NCI-H524 (cell line): ENCODE data around the gene PAF1.

Experiments used
- DNase-seq, 2 experiments: peaks; one replicate each; lab custom pipeline; 2025; lab: John Stamatoyannopoulos, UW

Gene PAF1

DNA sequence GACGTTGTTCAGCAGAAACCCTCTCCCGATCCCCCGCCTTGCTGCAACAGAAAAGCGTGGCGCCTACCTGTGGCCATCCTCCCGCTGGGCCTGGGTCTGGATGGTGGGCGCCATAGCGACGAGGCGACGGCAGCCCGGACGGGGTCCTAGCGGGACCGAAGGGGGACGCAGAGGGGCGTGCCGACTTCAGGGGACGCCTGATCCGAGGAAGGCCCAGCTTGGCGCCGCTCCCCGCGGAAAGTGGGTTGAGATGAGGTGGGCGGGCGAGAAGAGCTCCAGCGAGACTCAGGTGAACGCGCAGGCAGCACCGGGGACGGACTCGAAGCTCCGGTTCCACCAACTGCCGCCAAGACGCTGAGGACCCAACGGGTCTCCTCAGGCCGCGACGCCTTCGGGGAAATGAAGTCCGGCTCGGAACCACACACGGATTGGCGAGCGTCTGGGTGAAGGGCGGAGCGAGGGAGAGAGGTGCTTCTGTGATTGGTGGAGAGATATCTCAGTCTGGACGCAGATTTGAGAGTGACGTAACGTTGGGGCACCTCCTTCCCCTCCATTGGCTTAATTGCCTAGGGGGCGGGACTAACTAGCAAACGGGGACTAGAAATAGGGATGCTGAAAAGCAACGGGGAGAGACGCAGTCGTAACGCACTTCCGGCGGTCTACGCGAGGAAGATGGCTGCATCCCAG is at the start of gene PAF1, which contains the start of gene MED29:
Gene PAF1 (minus strand): TSS at position 356 of the 687 bp plus-strand sequence. CDS start 242 bp downstream, at position 114.
Gene MED29 (plus strand): TSS at position 628 of the 687 bp plus-strand sequence. CDS start 45 bp downstream, at position 673.
- peak; percentile 100 for DNase-seq

DNA sequence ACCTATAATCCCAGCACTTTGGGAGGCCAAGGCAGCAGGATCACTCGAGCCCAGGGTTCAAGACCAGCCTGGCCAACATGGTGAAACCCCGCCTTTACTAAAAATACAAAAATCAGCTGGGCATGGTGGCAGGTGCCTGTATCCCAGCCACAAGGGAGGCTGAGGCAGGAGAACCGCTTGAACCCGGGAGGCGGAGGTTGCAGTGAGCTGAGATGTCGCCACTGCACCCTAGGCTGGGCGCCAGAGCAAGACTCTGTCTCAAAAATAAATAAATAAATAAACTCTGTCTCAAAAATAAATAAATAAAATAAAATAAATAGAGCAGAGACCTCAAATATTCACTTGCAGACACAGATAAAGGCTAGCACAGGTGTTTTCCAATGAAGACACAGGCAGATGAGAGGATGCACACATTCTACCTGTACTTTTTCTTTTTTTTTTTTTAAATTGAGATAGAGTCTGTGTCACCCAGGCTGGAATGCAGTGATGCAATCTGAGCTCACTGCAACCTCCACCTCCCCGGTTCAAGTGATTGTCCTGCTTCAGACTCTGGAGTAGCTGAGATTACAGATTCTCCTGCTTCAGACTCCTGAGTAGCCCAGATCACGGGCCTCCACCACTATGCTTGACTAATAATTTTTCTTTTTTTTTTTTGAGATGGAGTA is 47.5 kb upstream of the PAF1 start:
- no peak for DNase-seq

DNA sequence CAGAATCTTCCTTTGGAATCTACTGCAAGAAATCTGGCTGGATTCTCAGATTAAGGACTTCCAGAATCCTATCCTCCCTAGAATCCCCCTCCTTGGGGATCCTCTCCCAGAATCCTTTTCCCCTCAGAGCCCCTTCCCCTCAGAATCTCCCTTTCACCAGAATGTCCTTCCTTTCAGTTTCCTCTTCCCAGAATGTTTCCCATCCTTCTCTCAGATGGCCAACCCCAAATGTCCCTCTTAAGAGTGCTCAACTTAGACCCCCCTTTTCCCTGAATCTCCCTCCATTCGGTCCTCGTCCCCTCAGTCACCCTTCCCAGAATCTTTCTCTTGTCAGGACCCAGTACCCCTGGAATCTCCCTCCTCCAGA is 45.4 kb upstream of the PAF1 start:
- DNase-seq, result no peak

DNA sequence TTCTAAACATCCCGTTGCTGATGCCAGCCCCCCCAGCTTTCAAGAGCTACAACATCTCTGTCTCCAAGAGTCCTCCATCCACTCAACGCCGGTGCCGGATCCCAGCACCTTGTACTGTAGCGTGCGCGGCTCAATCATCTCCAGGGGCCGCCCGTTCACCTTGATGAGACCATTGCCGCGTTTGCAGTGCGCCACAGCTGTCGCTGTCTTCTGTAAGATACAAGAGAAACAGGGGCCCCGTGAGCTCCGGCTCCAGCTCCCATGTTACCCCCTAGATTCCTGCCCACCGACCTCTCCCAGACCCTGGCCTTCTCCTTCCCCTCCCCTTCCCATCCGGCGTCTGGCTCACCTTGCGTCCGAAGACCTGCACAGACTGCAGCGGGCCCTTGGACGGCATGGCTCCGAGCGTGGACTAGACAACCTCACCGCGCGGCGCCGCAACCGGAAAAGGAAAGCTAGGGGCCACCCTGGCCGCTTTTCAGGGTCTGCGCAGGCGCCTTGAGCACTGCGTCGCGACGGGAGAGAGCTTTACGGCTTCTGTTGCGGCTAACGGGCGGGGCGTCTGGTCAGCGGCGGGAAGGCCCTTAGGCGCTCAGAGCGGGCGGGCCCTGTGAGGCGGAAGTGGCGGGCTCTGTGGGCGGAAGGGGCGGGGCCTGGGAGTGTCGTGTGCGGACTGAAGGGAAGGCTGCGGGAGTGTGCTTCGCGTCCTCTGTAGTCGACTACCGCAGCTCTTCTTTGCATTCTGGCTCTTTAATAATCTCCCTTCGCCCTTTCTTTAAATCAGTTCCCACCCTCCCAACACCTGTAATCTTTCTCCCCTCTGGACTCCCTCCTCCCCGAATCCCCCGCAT is 44.8 kb upstream of the PAF1 start, which contains the start of gene RPS16:
Gene RPS16 (minus strand): TSS at position 451 of the 851 bp plus-strand sequence. CDS start 54 bp downstream, at position 397.
- peak; percentile 98 to 99 for DNase-seq

DNA sequence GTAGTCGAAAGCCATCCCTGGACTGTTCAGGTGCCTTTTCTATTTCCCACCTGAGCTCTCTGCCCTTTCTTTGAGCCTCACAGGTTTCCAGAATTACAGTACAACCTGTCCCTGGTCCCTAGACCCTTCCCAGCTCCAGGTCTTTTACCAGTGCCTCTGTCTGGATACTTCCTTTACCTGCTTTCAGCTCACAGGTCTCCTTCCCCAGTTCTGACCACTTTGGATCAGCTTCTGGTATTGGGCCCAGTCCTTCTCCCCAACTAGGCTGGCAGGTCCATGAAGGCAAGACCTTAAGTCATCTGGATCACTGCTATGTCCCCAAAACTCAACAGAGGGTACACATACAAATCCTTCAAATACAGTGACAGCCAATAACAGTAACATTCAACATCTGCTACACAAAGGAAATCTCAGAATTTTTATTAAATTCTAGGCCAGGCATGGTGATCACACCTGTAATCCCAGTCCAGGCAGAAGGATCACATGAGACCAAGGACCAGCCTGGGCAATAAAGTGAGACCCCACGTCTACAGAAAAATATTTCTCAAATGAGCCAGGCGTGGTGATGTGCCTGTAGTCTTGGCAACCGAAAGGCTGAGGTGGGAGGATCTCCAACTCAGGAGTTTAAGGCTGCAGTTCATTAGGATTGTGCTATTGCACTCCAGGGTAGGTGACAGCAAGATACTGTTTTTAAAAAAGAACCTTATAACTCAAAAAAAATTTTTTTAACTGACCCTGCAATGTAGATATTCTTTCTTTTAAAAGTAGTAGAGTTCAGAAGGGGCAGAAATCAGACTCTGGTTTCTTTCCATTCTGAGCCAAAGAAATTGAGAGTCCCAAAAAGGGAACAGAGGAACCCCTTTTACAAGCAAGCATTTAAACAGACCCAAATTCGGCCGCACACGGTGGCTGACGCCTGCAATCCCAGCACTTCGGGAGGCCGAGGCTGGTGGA is 43.5 kb upstream of the PAF1 start:
- no peak for DNase-seq

DNA sequence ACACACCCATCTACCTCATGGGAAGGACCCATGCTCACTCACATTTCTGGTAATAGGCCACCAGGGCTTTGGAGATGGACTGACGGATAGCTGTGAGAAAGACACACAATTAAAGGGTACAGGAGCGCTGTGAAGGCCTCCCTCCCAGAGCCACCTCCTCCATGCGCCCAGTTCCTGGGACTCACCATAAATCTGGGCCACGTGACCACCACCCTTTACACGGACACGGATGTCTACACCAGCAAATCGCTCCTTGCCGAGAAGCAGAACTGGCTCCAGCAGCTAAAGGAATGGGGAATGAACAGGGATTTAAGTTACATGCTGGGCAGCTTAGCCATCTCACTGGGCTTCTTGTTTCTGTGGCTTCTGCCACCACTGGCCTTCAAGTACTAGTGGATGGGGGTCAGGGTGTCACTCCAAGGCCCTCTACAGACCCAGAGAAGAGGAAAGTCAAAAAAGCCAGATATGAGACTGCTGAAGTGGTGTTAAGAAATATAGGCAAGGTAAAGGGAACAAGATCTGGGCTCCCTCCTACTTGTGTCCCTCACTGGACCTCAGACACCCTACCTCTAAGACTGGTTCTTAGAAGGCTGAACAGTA is 42.7 kb upstream of the PAF1 start:
- no peak for DNase-seq

DNA sequence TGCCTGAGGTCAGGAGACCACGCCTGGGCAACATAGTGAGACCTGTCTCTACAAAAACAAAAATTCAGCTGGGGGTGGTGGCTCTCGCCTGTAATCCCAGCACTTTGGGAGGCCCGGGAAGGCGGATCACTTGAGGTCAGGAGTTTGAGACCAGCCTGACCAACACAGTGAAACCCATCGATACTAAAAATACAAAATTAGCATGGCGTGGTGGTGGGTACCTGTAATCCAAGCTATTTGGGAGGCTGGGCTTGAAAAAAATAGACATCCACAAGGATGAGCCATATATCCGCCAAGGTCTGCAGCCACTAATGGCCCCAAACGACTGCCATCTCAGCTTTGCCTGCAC is 41.7 kb upstream of the PAF1 start:
- no peak for DNase-seq

DNA sequence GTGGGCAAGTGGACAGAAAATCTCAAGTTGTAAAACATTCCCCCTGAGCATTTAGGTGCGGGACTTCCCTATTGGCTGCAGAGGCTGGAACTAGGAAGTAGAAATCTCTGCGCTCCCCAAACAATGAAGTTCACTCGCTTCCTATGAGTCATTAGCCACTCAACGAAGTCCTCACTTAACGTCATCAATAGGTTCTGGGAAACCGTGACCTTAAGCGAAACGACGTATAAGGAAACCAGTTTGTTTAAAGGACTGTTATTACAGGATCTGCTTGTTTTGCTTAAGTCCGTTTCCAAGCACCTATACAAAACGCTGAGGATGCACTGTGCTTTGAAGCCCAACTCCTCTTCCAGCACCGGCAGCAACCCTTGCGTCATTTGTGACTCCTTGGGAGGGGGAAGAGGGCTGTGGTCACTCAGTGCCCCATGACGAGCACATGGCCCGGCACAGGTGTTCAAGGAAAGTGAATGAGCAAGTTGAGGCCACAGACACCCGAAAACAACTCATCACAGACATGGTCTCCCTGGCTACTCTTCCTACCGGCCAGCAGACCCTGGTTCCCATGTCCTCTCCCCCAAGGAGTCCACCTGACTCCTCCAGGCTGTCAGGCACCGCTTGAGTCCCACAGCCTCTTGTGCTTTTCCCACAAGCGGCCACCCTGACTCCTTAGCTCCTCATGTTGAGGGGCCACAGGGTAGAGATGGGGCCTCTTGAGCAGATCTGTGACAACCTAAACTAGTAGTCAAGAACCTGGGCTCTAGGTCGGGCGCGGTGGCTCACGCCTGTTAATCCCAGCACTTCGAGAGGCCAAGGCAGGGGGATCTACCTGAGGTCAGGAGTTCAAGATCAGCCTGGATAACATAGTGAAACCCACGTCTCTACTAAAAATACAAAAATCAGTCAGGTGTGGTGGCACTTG is 40.0 kb upstream of the PAF1 start:
- no peak for DNase-seq

DNA sequence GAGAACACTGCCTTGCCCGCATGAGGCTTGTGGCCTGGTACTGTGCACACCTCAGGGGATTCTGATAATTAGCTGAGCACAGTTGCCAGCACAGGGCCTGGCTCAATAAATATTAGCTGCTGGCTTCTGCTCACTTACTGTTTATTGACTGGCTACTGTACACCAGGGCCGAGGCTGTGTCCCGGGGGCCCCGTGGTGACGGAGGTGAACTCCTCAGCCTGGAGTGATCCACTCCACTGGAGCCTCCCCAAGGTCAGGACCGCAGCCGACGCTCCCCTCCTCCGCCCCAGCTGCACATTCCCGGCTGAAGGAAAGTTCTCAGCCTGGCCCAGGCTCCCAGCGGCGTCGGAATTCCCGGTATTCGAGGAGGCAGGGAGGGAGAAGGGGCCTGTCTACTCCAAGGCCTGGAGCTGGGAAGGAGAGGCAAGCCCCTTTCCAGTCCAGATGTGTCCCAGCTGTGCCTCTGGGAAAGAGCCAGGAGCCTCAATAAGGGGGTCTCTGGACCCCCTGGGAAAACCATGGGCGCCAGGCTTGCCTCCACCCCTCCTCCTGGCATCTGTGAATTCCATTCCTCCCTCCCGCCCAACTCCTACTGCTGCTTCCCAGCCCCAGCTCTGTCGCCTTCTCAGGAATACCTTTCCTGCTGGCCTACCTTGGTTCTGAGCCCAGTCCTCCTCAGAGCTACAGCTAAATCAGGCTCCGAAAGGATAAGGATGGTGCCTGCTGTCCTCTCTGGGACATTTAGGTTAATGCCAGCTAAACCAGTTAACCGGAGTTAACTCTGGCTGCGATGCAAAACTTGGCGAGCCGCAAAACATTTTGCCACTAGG is 37.6 kb upstream of the PAF1 start:
- DNase-seq, result no peak

DNA sequence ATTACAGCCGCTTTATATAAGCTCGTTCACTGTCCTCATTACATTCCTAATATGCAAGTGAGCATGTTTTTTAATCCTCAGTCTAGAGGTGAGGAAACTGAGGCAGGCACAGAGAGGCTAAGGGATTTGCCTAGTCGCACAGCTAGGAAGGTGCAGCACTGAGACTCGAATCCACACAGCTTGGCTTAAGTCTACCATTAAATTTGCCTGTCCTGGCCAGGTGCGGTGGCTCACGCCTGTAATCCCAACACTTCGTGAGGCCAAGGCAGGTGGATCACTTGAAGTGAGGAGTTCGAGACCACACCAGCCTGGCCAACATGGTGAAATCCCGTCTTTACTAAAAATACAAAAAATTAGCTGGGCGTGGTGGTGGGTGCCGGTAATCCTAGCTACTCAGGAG is 36.8 kb upstream of the PAF1 start:
- DNase-seq, result no peak

DNA sequence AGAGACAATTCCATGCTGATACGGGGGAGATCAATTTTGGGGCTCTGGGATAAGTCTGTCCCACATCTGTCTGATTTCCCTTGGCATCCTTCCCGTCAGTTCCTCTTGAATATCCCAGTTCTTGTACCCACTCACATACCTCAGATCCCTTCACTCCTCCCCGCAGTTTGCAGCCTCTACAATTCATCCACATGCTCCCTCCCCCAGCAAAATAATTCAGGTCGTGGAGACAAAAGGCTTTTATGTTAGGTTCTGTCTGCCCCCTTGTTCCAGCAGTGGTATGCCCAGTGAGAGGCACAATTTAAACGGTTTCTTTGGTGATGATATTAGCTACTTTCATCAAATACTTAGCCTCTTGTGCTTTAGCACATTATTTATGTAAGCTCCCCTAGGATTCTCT is 35.3 kb upstream of the PAF1 start:
- no peak for DNase-seq

DNA sequence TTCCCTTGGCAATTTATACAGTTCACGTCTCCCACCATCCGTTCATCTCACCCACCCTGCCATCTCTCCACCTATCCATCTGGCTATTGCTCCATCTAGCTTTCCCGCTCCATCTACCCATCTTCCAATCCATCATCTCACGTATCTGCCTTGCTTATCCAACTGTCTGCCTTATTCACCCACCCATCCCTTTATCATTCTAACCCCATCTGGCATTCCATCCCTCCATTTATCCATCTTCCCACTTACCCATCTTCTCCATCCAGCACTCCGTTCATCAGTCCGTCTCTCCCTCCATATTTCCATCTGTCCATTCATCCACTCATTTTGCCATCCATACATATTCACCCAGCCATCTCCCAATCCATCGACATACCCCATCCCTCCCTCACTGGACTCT is 34.8 kb upstream of the PAF1 start:
- DNase-seq, result no peak

DNA sequence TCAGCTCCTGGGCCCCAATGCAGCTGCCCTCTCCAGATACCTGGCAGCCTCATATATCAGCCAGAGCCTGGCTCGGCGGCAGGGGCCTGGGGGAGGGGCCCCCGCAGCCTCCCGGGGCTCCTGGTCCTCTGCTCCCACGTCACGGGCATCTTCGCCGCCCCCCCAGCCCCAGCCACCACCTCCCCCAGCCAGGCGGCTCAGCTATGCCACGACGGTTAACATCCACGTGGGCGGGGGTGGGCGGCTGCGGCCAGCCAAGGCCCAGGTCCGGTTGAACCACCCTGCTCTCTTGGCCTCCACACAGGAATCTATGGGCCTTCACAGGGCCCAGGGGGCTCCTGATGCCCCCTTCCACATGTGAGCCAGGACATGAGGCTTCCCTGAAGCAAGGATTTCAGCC is 34.0 kb upstream of the PAF1 start:
- DNase-seq, result no peak

DNA sequence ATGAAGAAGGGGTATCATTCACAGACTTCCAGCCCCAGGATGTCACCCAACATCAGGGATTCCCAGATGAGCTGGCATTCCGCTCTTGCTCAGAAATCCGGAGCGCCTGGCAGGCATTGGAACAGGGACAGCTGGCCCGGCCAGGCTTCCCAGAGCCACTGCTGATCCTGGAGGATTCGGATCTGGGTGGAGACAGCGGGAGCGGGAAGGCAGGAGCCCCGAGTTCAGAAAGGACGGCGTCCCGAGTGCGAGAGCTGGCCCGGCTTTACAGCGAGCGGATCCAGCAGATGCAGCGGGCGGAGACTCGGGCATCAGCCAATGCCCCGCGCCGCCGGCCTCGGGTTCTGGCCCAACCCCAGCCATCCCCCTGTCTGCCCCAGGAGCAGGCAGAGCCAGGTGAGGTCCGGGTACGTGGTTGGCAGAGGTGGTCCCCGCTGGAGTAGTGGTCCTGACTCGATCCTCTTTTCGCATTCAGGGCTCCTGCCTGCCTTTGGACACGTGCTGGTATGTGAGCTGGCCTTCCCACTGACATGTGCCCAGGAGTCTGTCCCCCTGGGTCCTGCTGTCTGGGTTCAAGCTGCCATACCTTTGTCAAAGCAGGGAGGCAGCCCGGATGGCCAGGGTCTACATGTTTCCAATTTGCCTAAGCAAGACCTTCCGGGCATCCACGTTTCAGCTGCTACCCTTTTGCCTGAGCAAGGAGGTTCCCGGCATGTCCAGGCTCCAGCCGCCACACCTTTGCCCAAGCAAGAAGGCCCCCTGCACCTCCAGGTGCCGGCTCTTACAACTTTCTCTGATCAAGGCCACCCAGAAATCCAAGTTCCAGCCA is 32.6 kb upstream of the PAF1 start:
- no peak for DNase-seq

DNA sequence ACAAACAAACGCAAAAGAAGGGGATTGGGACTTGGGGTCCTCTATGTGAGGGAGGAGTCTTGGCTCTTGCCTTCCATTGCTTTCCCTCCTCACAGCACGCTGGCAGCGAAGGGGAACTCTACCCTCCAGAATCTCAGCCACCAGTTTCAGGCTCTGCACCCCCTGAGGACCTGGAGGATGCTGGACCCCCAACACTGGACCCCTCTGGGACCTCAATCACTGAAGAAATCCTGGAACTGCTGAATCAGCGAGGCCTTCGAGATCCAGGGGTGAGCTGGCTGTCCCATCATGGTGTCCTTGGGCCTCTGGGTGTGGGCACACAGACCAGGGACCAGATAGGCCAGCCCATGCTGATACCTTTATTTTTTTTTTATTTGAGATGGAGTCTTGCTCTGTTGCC is 31.1 kb upstream of the PAF1 start:
- no peak for DNase-seq

DNA sequence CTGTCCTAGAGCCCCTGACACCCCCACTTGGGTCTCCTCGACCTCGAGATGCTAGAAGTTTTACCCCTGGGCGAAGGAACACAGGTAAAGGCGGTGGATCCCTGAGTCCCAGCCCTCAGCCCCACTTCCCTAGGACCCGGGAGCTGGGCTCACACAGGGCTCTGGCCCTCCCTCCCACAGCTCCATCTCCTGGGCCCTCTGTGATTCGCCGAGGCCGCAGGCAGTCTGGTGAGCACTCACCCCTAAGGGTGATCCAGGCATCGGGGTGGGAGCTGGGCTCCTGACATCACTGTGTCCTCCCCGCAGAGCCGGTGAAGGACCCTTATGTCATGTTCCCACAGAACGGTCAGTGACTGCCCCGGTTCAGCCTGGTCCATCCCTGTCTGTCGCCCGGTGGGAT is 29.9 kb upstream of the PAF1 start:
- DNase-seq, result no peak

DNA sequence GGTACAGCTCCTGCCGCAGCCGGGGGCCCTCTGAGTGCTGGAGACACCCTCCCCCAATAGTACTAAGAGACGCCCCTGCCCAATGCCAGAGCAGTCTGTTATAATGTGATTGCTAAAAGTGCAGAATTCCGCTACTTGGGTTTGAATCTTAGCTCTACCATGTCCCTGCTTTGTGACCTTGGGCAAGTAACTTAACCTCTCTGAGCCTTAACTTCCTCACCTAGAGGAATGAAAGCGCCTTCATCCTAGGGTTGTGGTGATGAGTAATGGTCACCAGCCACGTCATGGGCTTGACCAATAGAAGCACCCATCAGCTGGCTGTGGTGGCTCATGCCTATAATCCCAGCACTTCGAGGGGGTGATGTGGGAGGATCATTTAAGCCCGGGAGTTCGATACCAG is 28.1 kb upstream of the PAF1 start:
- no peak for DNase-seq

DNA sequence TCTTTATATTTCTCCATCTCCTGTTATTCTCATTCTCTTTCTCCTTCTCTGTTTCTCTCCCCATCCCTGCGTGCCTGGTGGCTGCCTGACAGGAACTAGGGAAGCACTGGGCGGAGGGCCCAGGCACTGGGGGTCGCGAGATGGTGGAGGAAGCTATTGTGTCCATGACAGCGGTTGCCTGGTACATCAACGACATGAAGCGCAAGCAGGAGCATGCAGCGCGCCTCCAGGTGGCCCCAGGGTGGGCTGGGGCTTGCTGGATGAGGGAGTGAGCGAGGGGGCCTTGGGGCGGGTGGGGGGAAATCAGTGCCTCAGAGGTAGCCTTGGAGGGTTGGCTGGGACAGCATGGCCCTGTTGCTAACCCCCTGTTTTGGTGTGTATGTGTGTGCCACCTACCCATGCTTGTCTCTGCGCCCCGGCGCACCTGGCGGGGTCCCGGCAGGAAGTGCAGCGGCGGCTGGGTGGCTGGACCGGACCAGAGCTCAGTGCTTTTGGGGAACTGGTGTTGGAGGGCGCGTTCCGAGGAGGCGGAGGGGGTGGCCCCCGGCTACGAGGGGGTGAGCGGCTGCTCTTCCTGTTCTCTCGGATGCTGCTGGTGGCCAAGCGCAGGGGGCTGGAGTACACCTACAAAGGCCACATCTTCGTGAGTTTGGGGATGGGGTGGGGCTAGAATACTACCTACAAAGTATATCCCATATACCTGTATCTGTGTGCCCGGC is 26.7 kb upstream of the PAF1 start:
- DNase-seq, result no peak
